Glomerular visceral epithelial cell (primary cell): ENCODE results near the gene ACOX1.
"Not testable (repeated sequence)": the region's sequence is repeated elsewhere in the genome, so short reads cannot be mapped to it uniquely, and the experiment has no call there.

ENCODE experiments used
- DNase-seq: peaks from one replicate; pipeline ENCODE4 v3.0.0-alpha.2; 2016; ENCODE audit errors: extremely low spot score

The ACOX1 gene

GRCh38 chr17:75981019-75981615 lies 2.2 kb upstream of the ACOX1 start:
- DNase-seq: no peak

DNA sequence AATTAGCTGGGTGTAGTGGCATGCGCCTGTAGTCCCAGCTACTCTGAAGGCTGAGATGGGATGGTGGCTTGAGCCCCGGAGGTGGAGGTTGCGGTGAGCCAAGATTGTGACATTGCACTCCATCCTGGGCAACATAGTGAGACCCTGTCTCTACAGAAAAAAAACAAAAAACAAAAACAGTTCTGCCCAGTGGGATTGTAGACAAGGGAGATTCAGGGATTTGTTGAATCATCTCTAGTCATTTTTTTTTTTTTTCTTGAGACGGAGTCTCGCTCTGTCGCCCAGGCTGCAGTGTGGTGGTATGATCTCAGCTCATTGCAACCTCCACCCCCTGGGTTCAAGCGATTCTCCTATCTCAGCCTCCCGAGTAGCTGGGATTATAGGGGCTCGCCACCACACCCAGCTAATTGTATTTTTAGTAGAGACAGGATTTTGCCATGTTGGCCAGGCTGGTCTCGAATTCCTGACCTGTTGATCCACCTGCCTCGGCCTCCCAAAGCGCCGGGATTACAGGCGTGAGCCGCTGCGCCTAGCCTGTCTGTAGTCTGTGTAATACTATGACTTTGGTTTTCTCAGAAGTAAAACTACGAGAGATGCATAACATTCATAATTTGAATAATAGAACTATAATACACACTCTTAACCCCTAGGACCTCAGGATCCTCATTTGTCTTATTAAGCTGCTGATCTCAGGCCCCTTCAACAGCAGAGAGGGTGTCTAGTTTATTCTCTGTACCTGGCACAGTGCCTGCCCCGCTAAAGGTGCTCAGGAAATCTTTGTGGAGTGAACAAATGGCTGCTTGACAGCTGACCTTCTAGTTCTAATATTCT lies 1.4 kb upstream of the ACOX1 start:
- peak; percentile 58 for DNase-seq

GRCh38 chr17:75979705-75980187 lies 780 bp upstream of the ACOX1 start:
- DNase-seq: no peak

DNA sequence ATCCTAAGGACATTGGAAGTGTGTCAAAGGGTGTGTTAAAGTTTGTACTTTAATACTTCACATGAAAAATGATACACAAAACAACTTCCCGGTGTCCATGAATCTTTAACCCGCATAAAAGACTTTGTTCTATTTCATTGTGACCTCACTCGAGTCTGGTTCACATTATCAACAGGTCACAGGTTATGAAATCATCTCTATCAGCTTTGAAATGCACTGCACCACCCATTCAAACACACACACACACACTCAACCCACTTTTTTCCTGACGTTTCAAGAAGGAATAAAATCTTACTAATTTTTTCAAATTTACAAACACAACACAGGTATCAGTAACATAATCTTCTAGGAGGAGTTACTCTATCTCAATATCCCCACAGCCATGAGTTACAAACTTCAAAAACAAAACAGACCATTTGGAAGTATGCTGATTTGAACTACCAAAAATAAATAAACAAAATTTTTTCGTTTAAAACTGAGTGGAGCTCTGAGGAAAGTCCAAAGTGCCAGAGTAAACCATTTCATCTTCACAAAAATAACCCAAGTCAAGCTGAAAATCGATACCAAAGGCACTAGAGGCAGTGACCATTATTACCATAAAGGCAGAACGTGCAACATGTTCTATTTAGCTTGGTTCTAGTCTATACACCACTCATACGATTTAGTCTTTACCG lies 2.7 kb downstream of the ACOX1 start:
- DNase-seq: peak; percentile 21

- DNase-seq: no peak
Measured at GRCh38 chr17:75975757-75976174, 3.2 kb downstream of the ACOX1 start.

DNA sequence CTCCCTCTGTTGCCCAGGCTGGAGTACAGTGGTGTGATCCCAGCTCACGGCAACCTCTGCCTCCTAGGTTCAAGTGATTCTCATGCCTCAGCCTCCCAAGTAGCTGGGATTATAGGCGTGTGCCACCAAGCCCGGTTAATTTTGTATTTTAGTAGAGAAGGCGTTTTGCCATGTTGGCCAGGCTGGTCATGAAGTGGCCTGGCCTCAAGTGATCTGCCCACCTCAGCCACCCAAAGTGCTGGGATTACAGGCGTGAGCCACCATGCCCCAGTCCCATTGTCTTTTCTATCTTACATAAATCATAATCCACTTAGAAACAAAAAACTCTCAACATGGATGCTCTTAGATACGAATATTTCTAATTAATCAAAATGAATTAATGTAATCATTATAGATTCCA lies 3.8 kb downstream of the ACOX1 start:
- not testable (repeated sequence) for DNase-seq

DNA sequence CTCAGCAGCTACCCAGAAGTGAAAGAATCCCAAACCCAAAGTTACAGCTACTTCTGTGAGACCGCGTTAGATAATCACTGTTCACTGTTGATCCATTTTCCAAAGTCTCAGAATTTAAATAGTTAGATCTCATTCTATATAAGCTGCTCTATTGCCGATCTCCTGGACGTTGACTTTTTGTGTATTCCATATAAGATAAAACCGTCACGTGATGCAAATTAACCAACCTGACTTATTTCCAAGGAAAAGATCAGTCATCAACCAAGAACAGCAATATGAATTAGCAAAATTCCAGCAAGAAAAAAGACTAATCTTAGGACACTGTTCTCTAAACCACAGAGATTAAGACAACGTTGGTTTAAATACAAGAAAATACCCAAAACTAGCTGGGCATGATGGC lies 8.3 kb downstream of the ACOX1 start:
- DNase-seq: no peak

GRCh38 chr17:75970011-75970523 lies 8.9 kb downstream of the ACOX1 start:
- no peak for DNase-seq

DNA sequence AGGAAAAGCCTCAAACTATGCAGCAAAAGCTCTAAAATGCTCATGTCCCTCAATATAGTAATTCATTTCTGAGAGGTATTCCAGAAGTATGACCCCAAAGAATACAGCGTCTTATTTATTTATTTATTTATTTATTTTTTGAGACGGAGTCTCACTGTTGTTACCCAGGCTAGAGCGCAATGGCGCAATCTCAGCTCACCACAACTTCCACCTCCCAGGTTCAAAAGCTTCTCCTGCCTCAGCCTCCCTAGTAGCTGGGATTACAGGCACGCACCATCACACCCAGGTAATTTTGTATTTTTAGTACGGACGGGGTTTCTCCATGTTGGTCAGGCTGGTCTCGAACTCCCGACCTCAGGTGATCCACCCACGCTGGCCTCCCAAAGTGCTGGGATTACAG lies 9.9 kb downstream of the ACOX1 start:
- DNase-seq: not testable (repeated sequence)

DNA sequence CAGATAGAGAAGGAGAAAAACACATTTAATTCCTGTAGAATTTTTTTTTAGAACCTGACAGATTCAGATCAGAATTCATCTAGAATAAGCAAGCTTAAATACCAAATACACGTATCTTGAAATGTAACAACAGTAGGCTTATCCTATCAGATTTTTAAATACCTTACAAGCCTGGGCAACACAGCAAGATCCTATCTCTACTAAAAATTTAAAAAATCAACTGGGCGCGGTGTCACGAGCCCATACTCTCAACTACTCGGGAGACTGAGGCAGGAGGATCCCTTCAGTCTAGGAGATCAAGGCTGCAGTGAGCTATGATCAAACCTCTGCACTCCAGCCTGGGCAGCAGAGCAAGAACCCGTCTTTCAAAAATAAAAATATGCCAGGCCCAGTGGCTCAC lies 13.5 kb downstream of the ACOX1 start:
- no peak for DNase-seq

- no peak for DNase-seq
Measured at GRCh38 chr17:75959839-75960511, 19.0 kb downstream of the ACOX1 start.

- DNase-seq: no peak
Measured at GRCh38 chr17:75959051-75959838, 19.7 kb downstream of the ACOX1 start.

DNA sequence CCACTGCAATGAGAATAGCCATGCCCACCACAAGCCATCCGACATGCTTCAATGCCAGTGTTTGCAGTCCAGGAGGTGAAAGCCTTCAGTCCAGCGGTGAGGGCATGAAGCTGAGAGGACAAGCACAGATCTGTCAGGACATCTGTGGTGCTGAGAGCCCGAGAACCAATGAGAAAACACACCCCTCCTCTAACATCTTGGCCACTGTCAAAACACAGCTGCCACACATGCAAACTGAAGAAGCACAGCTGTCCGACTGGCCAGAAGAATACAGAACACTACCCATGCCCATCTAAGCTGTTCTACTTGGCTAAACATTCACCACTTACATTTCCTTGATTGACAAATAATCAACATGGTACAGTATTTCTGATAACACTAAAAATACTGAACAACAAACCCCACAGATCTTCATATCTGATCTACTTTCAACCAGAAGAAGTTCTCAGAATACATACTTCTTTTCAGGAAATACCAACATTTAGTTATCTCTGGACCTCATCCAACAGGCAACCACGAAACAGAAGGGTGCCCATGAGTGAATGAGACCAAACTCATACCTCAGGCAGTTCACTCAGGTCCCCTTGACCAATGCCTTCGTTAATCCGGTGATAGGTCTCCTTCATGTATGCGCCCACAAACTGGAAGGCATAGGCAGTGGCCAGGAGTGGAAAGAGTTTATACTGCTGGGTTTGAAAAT lies 28.0 kb downstream of the ACOX1 start:
- peak; percentile 23 for DNase-seq

DNA sequence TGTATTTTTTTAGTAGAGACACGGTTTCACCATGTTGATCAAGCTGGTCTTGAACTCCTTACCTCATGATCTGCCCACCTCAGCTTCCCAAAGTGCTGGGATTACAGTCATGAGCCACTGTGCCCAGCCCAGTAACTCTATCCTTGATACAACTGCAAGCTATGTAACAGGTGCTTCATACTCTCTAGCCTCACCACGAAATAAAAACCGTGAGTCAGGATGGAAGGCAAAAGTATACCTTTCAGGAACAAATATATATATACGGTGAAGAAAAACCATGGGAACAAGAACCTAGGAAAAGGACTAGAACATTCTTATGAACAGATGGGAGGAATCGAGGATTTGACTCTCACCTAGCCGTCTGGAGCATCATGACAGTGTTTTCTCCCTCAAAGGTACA lies 28.5 kb downstream of the ACOX1 start:
- DNase-seq: no peak

DNA sequence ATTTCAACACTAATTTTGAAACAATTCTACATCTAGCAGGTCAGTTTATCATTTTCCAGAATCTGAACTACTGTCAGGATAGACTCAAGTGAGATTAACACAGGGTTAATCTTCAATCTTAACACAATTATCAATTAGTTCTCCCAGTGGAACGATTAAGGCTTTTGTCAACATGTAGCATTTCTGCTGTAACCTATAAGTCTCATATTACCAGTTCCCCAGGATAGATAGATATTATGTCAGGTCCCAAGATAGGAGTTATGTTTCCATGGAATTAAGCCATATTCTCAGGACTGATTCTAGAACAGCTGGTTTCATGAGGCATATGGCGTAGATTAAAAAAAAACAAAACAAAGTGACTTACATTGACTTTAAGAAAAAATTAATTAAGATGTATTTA lies 33.8 kb downstream of the ACOX1 start:
- DNase-seq: no peak

- no peak for DNase-seq
Measured at GRCh38 chr17:75943491-75943890, 35.5 kb downstream of the ACOX1 start.

DNA sequence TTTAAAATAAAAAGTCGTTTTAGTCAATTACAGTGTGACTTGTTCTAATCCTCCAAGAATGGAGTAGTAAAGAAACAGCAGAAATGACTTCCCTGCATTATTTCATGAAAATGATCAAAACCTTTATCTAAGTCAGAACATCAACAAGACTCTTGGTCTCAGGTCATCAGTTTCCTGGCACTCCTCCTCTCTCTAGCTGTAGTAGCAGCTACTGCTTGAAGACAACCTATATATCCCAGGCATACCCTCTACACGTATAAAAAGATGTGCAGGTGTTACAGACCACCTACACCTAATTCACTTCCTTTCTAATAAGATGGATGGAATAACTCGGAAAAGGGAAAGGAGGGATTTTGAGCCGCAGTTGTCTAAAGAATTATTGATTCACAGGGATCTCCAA lies 36.5 kb downstream of the ACOX1 start:
- DNase-seq: no peak

DNA sequence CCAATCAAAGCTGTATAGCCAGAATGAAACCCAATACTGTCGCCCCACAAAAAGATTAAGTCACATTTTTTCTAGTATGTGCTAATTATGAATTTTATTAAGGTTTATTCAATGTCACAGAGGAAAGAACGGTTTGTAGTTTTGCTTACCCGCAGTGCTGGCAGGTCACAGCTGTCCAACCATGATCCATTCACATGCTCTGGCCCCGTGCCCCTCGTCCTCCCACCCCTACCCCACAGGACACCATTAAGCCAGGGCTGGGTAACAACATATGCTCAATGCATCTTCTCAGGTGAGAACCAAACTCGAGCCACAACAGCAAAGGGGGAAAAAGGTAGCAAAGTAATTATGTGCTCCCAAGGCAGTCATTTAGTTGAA lies 37.5 kb downstream of the ACOX1 start:
- DNase-seq: no peak

GRCh38 chr17:75940727-75941441 lies 38.1 kb downstream of the ACOX1 start, which contains the start of gene FBF1:
Gene FBF1, minus strand, starts transcription at chr17:75941042. Its CDS starts 2,893 bp downstream, at chr17:75938149.
- peak; percentile 97 for DNase-seq

DNA sequence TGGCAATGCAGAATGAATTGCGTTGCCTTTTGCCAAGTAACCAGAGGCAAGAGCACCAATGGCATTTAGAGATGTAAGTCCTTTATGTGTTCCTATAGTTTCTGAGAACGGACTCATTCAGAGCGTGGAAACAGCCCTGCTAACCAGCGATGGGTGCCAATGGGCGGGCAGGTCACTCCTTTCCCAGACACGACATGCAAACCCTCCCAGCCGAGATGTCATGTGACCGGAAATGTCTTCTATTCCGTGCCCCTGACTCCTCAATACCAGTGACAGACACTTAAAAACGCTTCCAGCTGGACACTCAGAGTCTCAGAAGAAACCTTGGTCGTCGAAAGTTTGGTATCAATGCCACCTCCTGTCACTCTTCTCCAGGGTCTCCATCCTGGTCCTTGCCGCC lies 41.3 kb downstream of the ACOX1 start:
- no peak for DNase-seq
